IMR-90 (cell line): Measurements from ENCODE around the gene CABP1. TPM values are rescaled to one million over a fixed set of nuclear protein-coding genes. Genes with fewer than 3 reads are reported as not detected.

Experiments
- ATAC-seq: fragments of 200-7000 bp; cut with Tn5 transposase; 2 replicates; pipeline ENCODE4 v1.9.1; 2020; ENCODE audit warnings: low read depth, mild to moderate bottlenecking, moderate library complexity
- BruUV-seq: library from RNA; stranded (reverse); fragments of 400-500 nt; replicated peaks from 2 replicates; lab custom pipeline; 2021; lab: Mats Ljungman, UMichigan
- CTCF ChIA-PET: fragments of 300-600 bp; formaldehyde crosslinking; extraction: SDS; loops from one replicate; lab custom pipeline; 2021; ENCODE audit warnings: antibody characterized with exemption; lab: Yijun Ruan, JAX
- POLR2A ChIA-PET: fragments of 300-600 bp; sonication (Branson Sonifier 250); formaldehyde crosslinking; loops from one replicate; lab custom pipeline; 2022; ENCODE audit warnings: antibody characterized with exemption; ENCODE audit not compliant: unreplicated experiment; lab: Charles Lee
- DNase-seq: peaks from one replicate; pipeline ENCODE4 v3.0.0; 2013
- H2AFZ ChIP-seq: replicated peaks from 2 replicates; pipeline ENCODE3; 2013; ENCODE audit warnings: low read length, mild to moderate bottlenecking; ENCODE audit not compliant: poor library complexity
- H2AK5ac ChIP-seq: 2 replicates; pipeline ENCODE4 v1.6.1; 2013; ENCODE audit warnings: low read depth, low read length, inconsistent platforms
- H2AK9ac ChIP-seq: replicated peaks from 2 replicates; pipeline ENCODE3; 2013; ENCODE audit warnings: mild to moderate bottlenecking, low read depth, low read length, moderate library complexity; ENCODE audit not compliant: poor library complexity
- H2BK120ac ChIP-seq: 2 replicates; pipeline ENCODE4 v1.6.1; 2013; ENCODE audit warnings: low read depth, low read length, inconsistent platforms
- H2BK15ac ChIP-seq: 3 replicates; pipeline ENCODE4 v1.6.1; 2013; ENCODE audit warnings: low read depth, low read length, inconsistent platforms
- H2BK20ac ChIP-seq: 2 replicates; pipeline ENCODE4 v1.6.1; 2013; ENCODE audit warnings: low read depth, mild to moderate bottlenecking, inconsistent platforms, low read length, moderate library complexity
- H2BK5ac ChIP-seq: 2 replicates; pipeline ENCODE4 v1.6.1; 2013; ENCODE audit warnings: mild to moderate bottlenecking, low read depth, low read length, inconsistent platforms; ENCODE audit not compliant: poor library complexity, severe bottlenecking
- H3K14ac ChIP-seq: replicated peaks from 2 replicates; pipeline ENCODE4 v1.6.1; 2013; ENCODE audit warnings: low read depth, low read length, inconsistent platforms
- H3K18ac ChIP-seq: 2 replicates; pipeline ENCODE4 v1.6.1; 2013; ENCODE audit warnings: low read depth, low read length, control low read depth
- H3K23ac ChIP-seq: 2 replicates; pipeline ENCODE4 v1.6.1; 2013; ENCODE audit warnings: low read depth, low read length, inconsistent platforms
- H3K27ac ChIP-seq: 2 replicates; pipeline ENCODE4 v1.5.1; 2013; ENCODE audit warnings: mild to moderate bottlenecking, control low read depth, low read length; ENCODE audit not compliant: insufficient read depth
- H3K27me3 ChIP-seq: 2 replicates; pipeline ENCODE4 v1.6.1; 2013; ENCODE audit warnings: low read length; ENCODE audit not compliant: control insufficient read depth, insufficient read depth
- H3K36me3 ChIP-seq: 2 replicates; pipeline ENCODE4 v1.6.1; 2013; ENCODE audit warnings: low read length, mixed read lengths; ENCODE audit not compliant: control insufficient read depth, insufficient read depth
- H3K4ac ChIP-seq: 2 replicates; pipeline ENCODE4 v1.6.1; 2013; ENCODE audit warnings: low read depth, low read length, inconsistent platforms
- H3K4me1 ChIP-seq: 2 replicates; pipeline ENCODE4 v1.6.1; 2013; ENCODE audit warnings: low read length, mixed read lengths; ENCODE audit not compliant: control insufficient read depth, insufficient read depth
- H3K4me2 ChIP-seq: 2 replicates; pipeline ENCODE4 v1.6.1; 2013; ENCODE audit warnings: low read depth, mild to moderate bottlenecking, control low read depth, low read length, moderate library complexity
- H3K4me3 ChIP-seq: 2 replicates; pipeline ENCODE4 v1.5.1; 2013; ENCODE audit warnings: low read depth, mild to moderate bottlenecking, control low read depth, low read length, moderate library complexity; ENCODE audit not compliant: insufficient read depth
- H3K56ac ChIP-seq: 2 replicates; pipeline ENCODE4 v1.6.1; 2013; ENCODE audit warnings: low read length, inconsistent platforms; ENCODE audit not compliant: insufficient read depth; ENCODE audit errors: extremely low read depth
- H3K79me1 ChIP-seq, 2 experiments: 2 replicates each; pipeline ENCODE4 v1.6.1; 2013; ENCODE audit warnings: low read length in 2 of 2, inconsistent platforms in 1 of 2, low read depth in 1 of 2
- H3K9ac ChIP-seq: 2 replicates; pipeline ENCODE4 v1.6.1; 2013; ENCODE audit warnings: low read depth, low read length, control low read depth
- H3K9me1 ChIP-seq: 2 replicates; pipeline ENCODE4 v1.6.1; 2013; ENCODE audit warnings: low read length, inconsistent platforms; ENCODE audit not compliant: insufficient read depth
- H3K9me3 ChIP-seq: 2 replicates; pipeline ENCODE4 v1.6.1; 2013; ENCODE audit warnings: low read length; ENCODE audit not compliant: control insufficient read depth, insufficient read depth
- H4K20me1 ChIP-seq: 2 replicates; pipeline ENCODE4 v1.6.1; 2013; ENCODE audit warnings: low read length, inconsistent platforms; ENCODE audit not compliant: insufficient read depth
- H4K5ac ChIP-seq: 2 replicates; pipeline ENCODE4 v1.6.1; 2013; ENCODE audit warnings: mild to moderate bottlenecking, low read depth, low read length, control low read depth
- H4K8ac ChIP-seq, 2 experiments: 2 replicates each; pipeline ENCODE4 v1.6.1; 2013; ENCODE audit warnings: low read depth in 2 of 2, low read length in 2 of 2, control low read depth in 1 of 2, inconsistent platforms in 1 of 2
- H4K91ac ChIP-seq: 2 replicates; pipeline ENCODE4 v1.6.1; 2013; ENCODE audit warnings: low read depth, low read length, inconsistent platforms; ENCODE audit not compliant: insufficient read depth
- CEBPB ChIP-seq: IDR thresholded peaks from 2 replicates; pipeline ENCODE4 v1.6.1; 2012; ENCODE audit warnings: low read depth, low read length, improper control_type of control experiment
- CHD1 ChIP-seq: IDR thresholded peaks from 2 replicates; pipeline ENCODE4 v1.6.1; 2012; ENCODE audit warnings: low read depth, low read length, improper control_type of control experiment
- CTCF ChIP-seq: conservative IDR thresholded peaks from 2 replicates; pipeline ENCODE4 v1.5.1; 2012; ENCODE audit warnings: mild to moderate bottlenecking, low read depth, low read length, improper control_type of control experiment
- MAZ ChIP-seq: IDR thresholded peaks from 2 replicates; pipeline ENCODE4 v1.6.1; 2012; ENCODE audit warnings: low read depth, mild to moderate bottlenecking, low read length, improper control_type of control experiment, moderate library complexity, borderline replicate concordance
- MXI1 ChIP-seq: IDR thresholded peaks from 2 replicates; pipeline ENCODE4 v1.6.1; 2012; ENCODE audit warnings: low read depth, mild to moderate bottlenecking, low read length, moderate library complexity, borderline replicate concordance
- WGBS, 2 experiments: methylation state at CpG; one replicate each; pipeline versions ENCODE4 v1.1.5 to v1.1.7; 2013; ENCODE audit warnings: missing lambda C conversion rate in 2 of 2; ENCODE audit not compliant: insufficient read length in 1 of 2; ENCODE audit errors: extremely low coverage in 2 of 2; 5-methylcytosine and 5-hydroxymethylcytosine counted together
- dilution Hi-C: fragments of 300-500 bp; cut with HindIII; formaldehyde crosslinking; loops from one replicate; pipeline ENCODE4 v1.14.3; 2018; ENCODE audit warnings: low sequenced_read_pairs; ENCODE audit not compliant: unreplicated experiment
- in situ Hi-C: fragments of 300-500 bp; cut with MboI; formaldehyde crosslinking; loops from 3 replicates; pipeline ENCODE4 v1.14.3; 2019; ENCODE audit warnings: low sequenced_read_pairs, inconsistent platforms, mixed read lengths
- intact Hi-C: fragments of 100-400 bp; cut with micrococcal nuclease; formaldehyde crosslinking; loops from 2 replicates; pipeline ENCODE4 v1.10.0; 2022
- polyA plus RNA-seq, 3 experiments: library from polyadenylated mRNA; depleted of rRNA; stranded (reverse); fragments of >200 nt; gene quantifications; 2 replicates each; pipeline ENCODE4 v1.2.3, GENCODE V29; 2012; ENCODE audit warnings: low replicate concordance in 1 of 3
- total RNA-seq: library from RNA; depleted of rRNA; stranded (reverse); fragments of >200 nt; gene quantifications from 2 replicates; pipeline ENCODE4 v1.2.3, GENCODE V29; 2012

The CABP1 gene
- total and polyA plus RNA-seq, 2 of the 4 experiments (the other 2 are of a cell fraction): 0.54 to 1.1 TPM

- H4K91ac ChIP-seq: no peak overlapping the region
- H3K36me3 ChIP-seq: no peaks in the 10 kb centered on the region
- no peaks in the 10 kb centered on the region for H3K79me1 ChIP-seq
- no peaks in the 10 kb centered on the region for H3K9me1 ChIP-seq
- no peak overlapping the region for H3K4ac ChIP-seq
- ATAC-seq (peak; percentile 95), DNase-seq (peak; percentile 46)
- no peak overlapping the region for H4K5ac ChIP-seq
- no peak overlapping the region for H2AK9ac ChIP-seq
- H4K8ac ChIP-seq: no peak overlapping the region
- H3K18ac ChIP-seq: no peak overlapping the region
- dilution Hi-C loops: no loop called here
- H2BK20ac ChIP-seq: no peak overlapping the region
- in situ Hi-C loops: no loop called here
- peak overlapping the region; percentile 48; the same call in 1 of the 2 replicates for H3K4me2 ChIP-seq
- intact Hi-C loops: no loop called here
- no TSS peak for BruUV-seq
- H3K23ac ChIP-seq: no peak overlapping the region
- no peak overlapping the region for H3K4me3 ChIP-seq
- WGBS, 2 experiments: 5% methylated on average over 15 of the region's 115 CpGs; no CpG with 5 or more reads in 1 of the 2 experiments
- H2AFZ ChIP-seq: peak overlapping the region; percentile 73
- H3K4me1 ChIP-seq: no peaks in the 10 kb centered on the region
- TF ChIP-seq CTCF (no peak), CEBPB (no peak), MXI1 (peak; percentile 72; the same call in 1 of the 2 replicates), CHD1 (no peak), MAZ (no peak)
- H3K14ac ChIP-seq: no peak overlapping the region
- no peak overlapping the region for H2AK5ac ChIP-seq
- H2BK5ac ChIP-seq: no peak overlapping the region
- CTCF ChIA-PET: interaction anchor here (0.6 kb wide), 1 partner anchor 14 kb away, joined by 3 read pairs; no protein-coding TSS in a partner anchor
- H3K27ac ChIP-seq: no peak overlapping the region
- H4K20me1 ChIP-seq: no peaks in the 10 kb centered on the region
- no peak overlapping the region for H3K9ac ChIP-seq
- no peak overlapping the region for H3K56ac ChIP-seq
- no peaks in the 10 kb centered on the region for H3K9me3 ChIP-seq
- no peak overlapping the region for H2BK120ac ChIP-seq
- H3K27me3 ChIP-seq: peaks cover 68% of the 10 kb centered on the region
- POLR2A ChIA-PET: no interaction called here
- no peak overlapping the region for H2BK15ac ChIP-seq
These were observed 721 bp downstream of the CABP1 start for GRCh38 chr12:120640861-120641833.
